BJ (cell line): ENCODE results near the gene NALCN. TPM values are rescaled to one million over a fixed set of nuclear protein-coding genes. Genes with fewer than 3 reads are reported as not detected.

ENCODE experiments used
- CTCF ChIA-PET: fragments of 350-600 bp; formaldehyde crosslinking; extraction: SDS; loops from one replicate; lab custom pipeline; 2021; ENCODE audit warnings: antibody characterized with exemption, inconsistent platforms; lab: Yijun Ruan, JAX
- POLR2A ChIA-PET: fragments of 300-600 bp; sonication (Branson Sonifier 250); formaldehyde crosslinking; extraction: SDS; loops from one replicate; lab custom pipeline; 2021; ENCODE audit warnings: antibody characterized with exemption; lab: Charles Lee
- DNase-seq: peaks from one replicate; pipeline ENCODE4 v3.0.0-alpha.2; 2011; ENCODE audit warnings: low read depth
- H3K27me3 ChIP-seq: 2 replicates; pipeline ENCODE4 v1.6.0; 2011; ENCODE audit warnings: low read length; ENCODE audit not compliant: control insufficient read depth, insufficient read depth
- H3K36me3 ChIP-seq: 2 replicates; pipeline ENCODE4 v1.5.1; 2011; ENCODE audit warnings: low read length; ENCODE audit not compliant: control insufficient read depth, insufficient read depth
- H3K4me3 ChIP-seq: 2 replicates; pipeline ENCODE4 v1.5.1; 2011; ENCODE audit warnings: low read depth, mild to moderate bottlenecking, control low read depth, low read length
- polyA plus RNA-seq: library from polyadenylated mRNA; depleted of rRNA; stranded (reverse); fragments of >200 nt; gene quantifications from 2 replicates; pipeline ENCODE4 v1.2.3, GENCODE V29; 2011
- TF ChIP-seq, protein P1 (sequence below): IDR thresholded peaks from 2 replicates; pipeline ENCODE4 v1.5.1; 2011; ENCODE audit warnings: low read depth, mild to moderate bottlenecking, control low read depth, inconsistent platforms, low read length, moderate library complexity; ENCODE audit not compliant: insufficient read depth

The NALCN gene
- polyA plus RNA-seq, 1 experiment, result 2.9 TPM

- no peaks in the 10 kb centered on the region for H3K27me3 ChIP-seq
- H3K4me3 ChIP-seq, result no peak overlapping the region
- TF ChIP-seq, protein P1, sequence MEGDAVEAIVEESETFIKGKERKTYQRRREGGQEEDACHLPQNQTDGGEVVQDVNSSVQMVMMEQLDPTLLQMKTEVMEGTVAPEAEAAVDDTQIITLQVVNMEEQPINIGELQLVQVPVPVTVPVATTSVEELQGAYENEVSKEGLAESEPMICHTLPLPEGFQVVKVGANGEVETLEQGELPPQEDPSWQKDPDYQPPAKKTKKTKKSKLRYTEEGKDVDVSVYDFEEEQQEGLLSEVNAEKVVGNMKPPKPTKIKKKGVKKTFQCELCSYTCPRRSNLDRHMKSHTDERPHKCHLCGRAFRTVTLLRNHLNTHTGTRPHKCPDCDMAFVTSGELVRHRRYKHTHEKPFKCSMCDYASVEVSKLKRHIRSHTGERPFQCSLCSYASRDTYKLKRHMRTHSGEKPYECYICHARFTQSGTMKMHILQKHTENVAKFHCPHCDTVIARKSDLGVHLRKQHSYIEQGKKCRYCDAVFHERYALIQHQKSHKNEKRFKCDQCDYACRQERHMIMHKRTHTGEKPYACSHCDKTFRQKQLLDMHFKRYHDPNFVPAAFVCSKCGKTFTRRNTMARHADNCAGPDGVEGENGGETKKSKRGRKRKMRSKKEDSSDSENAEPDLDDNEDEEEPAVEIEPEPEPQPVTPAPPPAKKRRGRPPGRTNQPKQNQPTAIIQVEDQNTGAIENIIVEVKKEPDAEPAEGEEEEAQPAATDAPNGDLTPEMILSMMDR, result no peak
- no peaks in the 10 kb centered on the region for H3K36me3 ChIP-seq
- CTCF ChIA-PET, result no interaction called here
- no peak for DNase-seq
- POLR2A ChIA-PET, result no interaction called here
These were observed 185.9 kb downstream of the NALCN start for GRCh38 chr13:101230271-101230890.

DNA sequence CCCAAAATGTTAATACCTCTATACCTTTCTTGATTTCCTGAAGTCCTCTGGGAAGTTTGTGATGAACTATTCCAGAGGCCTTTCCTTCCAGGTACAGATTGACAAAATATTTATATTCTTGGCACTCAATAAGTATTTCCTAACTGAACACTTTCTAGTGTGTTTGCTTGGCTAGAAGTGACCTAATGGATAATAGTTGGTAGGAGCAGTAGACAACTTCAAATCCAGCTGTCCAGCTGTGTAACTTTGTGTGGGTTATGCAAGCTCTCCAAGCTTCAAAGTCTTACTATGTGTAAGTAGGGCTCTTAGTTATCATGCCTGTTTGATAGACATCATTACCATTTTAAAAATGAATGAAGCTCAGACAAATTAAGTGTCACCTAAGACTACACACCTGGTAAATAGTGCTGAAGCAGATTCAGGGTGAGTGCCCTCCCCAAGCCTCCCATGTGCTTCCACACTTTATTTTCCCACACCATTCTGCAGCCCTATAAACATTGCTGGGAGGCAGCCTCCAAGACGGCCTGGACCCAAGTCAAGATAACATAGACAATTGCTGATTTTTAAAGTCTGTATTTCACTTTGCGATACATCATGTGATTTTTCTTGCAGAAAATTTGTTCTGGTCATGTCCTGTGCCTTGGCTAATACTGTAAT, 196.6 kb downstream of the NALCN start:
- CTCF ChIA-PET, result no interaction called here
- H3K27me3 ChIP-seq, result peaks cover 2% of the 10 kb centered on the region; the same call in 1 of the 2 replicates
- H3K4me3 ChIP-seq, result no peak overlapping the region
- no peaks in the 10 kb centered on the region for H3K36me3 ChIP-seq
- POLR2A ChIA-PET, result no interaction called here
- TF ChIP-seq, protein P1, result no peak
- DNase-seq, result no peak

DNA sequence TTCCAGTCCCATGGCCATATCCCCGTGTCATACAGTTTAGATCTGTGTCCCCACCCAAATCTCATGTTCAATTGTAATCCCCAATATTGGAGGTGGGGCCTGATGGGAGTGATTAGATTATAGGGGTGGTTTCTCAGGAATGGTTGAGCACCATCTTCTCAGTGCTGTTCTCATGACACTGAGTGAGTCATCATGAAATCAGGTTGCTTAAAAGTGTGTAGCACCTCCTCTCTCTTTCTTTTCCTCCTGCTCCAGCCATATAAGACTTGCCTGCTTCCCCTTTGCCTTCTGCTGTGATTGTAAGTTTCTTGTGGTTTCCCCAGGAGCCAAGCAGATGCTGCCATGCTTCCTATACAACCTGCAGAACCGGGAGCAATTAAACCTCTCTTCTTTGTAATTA, 197.8 kb downstream of the NALCN start:
- TF ChIP-seq, protein P1, result no peak
- no peak for DNase-seq
- POLR2A ChIA-PET, result no interaction called here
- no peak overlapping the region for H3K4me3 ChIP-seq
- CTCF ChIA-PET, result interaction anchor here (0.6 to 0.9 kb wide), 2 partner anchors 47 to 73 kb away, joined by 3 read pairs; no protein-coding TSS in a partner anchor
- no peaks in the 10 kb centered on the region for H3K27me3 ChIP-seq
- no peaks in the 10 kb centered on the region for H3K36me3 ChIP-seq

- H3K36me3 ChIP-seq, result no peaks in the 10 kb centered on the region
- H3K4me3 ChIP-seq, result no peak overlapping the region
- no peaks in the 10 kb centered on the region for H3K27me3 ChIP-seq
- CTCF ChIA-PET, result interaction anchor here (1.0 kb wide), 1 partner anchor 36 kb away, joined by 3 read pairs; no protein-coding TSS in a partner anchor
- TF ChIP-seq, protein P1, result no peak
- POLR2A ChIA-PET, result no interaction called here
- no peak for DNase-seq
These were observed 199.2 kb downstream of the NALCN start for GRCh38 chr13:101217086-101217485.

DNA sequence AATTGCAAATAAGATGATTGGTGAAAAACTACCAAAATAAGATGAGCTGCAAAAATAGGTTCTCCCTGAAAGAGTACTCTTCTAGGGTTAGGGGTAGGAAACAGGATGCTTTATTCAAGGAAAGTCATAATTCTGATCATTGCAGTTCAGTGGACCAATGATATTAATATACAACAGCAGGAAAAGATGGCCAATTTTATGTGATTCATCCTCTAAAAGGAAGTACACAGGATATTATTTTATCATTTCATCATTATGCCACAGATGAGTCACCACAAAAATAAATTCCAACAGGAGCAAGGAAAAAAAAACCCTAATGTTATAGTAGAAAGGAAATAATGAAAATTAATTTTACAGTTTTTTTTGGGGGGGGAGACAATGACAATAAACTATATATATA, 205.0 kb downstream of the NALCN start:
- Histone ChIP-seq H3K4me3 (no peak overlapping the region), H3K36me3 (no peaks in the 10 kb centered on the region), H3K27me3 (no peaks in the 10 kb centered on the region)
- ChIA-PET POLR2A (no interaction called here), CTCF (no interaction called here)
- no peak for DNase-seq
- TF ChIP-seq, protein P1, result no peak
